Iris pigment epithelial cell (primary cell): ENCODE measurements around the gene EIF1AD.

Experiments used
- DNase-seq: peaks from one replicate; pipeline ENCODE4 v3.0.0-alpha.2; 2011; ENCODE audit warnings: low read depth

The EIF1AD gene

DNA sequence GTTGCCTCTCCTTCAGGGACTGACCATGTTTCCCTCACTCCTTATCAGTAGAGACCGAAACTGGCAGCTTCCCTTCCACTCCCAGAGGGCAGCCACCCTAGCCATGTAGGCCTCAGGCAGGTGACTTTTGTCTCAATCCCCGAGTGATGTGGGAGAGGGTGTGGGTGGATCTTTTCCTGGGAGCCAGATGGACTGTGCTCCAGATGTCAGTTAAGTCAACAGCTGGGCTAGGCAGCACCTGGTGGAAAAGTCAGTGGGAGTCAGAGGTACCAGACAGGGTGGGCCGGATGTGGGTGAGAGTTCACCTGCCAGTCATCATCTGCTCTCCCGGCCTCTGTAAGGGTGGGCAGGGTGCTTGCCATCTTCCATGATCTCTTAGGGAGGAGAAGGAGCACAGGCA is 2.2 kb upstream of the EIF1AD start:
- no peak for DNase-seq

DNA sequence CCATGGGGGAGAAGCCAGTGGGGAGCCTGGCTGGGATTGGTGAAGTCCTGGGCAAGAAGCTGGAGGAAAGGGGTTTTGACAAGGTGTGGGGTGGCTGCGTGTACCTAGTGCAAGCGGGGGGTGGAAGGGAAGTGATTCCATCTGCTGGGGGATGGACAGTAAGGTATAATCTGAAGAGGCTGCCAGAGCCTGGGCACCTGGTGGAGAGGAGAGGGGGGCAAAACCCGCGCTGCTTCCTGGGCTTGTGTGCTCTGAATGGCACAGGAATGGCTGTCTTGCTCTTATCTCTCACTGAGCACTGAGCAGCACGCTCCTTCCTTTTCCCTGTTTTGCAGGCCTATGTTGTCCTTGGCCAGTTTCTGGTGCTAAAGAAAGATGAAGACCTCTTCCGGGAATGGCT is 1.3 kb upstream of the EIF1AD start:
- DNase-seq: no peak

DNA sequence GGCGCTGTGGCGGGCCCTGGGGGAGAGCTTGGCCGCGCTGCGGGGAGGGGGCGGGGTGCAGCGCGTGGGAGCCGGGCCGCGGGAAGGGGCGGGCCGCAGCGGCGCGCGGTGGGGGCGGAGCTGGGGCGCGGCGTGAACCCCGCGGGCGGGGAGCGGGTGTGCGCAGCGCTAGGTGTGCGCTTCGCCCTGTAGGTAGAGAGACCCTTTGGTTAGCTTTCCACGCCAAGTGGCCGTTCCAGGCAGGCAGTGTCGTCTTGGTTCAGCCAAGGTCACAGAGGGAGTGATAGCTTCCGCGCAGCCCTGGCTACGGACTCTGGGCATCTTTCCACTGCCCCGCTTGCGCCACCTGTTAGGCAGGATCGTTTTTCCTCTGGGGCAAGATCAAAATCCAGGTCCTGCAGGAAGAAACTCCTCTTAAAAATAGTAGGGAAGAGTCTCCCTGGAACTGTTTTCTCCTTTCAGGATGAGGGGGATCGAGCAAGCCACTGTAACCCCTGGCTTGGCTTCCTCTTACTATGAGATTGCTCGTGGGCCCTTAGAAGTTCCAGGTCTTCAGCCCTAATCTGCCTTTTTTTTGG is 780 bp upstream of the EIF1AD start:
- peak; percentile 48 for DNase-seq

DNA sequence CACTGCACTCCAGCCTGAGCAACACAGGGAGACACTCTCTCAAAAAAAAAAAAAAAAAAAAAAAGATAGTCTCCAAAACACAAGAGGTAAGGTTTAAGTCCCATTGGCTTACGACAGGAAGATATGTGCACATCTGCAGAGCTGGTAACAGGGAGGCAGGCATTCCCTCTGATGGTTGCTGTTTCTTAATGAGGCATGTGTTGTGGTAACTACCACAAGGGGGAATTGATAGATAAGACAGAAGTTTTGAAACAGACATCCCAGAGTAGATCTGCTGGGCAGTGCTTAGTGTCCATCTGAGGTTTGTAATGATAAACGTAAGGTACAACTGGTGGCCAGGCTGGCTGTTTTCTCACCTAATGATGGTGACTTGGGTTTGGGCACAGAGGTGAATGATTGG is 4.7 kb downstream of the EIF1AD start:
- DNase-seq: no peak

DNA sequence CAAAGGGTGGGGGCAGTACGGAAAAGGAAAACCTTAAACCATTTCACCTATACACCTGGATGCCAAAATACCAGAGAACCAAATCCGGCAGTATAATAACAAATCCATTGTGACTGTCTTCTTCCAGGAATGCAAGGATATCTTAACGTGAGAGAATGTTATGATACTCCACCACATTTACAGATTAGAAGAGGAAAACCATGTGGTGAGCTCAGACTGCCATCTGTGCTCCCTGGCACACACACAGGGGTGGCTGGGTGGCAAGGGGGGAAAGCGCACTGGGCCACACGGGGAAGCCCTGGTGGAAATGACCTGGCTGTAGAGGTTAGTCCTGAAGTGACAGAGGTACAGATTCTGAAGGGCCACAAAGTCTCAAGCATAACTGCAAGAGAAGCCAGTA is 9.9 kb downstream of the EIF1AD start:
- DNase-seq: no peak

DNA sequence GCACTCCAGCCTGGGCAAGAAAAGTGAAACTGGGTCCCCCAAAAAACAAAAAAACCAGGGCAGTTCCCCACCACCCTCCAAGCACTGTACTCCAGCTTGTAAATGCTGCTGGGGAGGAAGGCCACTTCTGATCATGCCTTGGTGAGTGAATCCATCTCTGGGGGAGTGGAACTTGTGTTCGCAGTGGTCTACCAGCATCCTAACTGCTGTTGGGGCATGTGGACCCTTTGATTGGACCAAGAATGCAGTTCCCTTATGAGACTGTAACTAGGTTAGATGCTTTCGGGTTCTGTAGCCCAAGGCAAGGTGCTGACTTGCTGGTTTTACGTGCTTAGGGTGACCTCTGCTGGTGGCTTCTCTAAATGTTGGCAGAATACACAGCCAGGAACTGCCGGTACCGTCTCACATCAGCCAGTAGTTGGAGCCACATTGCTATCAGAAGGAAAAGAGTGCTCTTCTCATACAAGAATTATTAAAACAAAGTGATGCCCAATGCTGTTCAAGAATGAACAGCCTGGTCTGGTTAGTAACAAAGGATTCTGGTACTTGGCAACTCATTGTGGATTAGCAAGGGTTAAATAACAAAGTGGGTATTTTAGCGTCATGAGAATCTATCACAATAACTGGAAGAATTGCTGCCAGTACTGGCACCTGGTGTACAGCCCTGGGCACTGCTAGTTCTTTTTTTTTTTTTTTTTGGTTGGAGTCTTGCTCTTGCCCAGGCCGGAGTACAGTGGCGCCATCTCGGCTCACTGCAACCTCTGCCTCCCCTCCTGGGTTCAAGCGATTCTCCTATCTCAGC is 13.0 kb downstream of the EIF1AD start:
- DNase-seq: peak; percentile 94

DNA sequence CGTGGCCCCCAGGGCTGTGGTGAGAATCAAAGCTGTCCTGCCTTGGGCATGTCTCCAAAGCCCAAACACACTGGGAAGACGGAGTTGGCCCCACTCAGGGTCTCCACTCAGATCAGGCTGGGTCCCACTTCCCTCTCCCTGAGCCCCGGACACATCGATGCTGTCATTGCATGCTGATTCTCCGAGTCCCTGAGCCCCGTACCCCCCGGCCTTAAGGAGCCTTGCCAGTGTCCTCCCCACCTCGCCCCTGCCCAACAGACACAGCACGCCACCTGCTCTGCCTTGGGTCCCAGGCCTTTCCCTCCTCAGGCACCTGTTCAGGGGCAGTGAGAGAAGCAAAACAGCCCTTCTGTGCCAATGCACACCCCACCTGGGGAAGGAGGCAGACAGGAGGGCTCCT is 14.6 kb downstream of the EIF1AD start:
- no peak for DNase-seq

DNA sequence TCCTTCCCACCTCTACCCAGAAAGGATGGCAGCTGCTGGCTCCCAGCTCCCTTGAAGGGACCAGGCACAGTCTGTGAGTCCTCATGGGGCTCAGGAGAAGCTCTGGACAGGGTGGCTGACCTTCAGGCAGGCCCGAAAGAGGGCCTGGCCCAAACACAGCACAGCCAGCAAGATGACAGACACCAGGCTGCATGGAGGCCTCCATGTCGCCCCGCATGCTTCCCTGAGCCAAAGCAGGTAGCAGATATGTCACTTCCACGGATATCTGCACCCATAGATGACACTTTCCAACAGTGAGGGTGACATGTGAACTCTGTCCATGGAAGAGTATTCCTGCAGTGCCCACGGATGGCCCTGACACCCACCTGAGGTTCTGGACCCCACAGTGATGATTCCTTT is 18.4 kb downstream of the EIF1AD start:
- no peak for DNase-seq

DNA sequence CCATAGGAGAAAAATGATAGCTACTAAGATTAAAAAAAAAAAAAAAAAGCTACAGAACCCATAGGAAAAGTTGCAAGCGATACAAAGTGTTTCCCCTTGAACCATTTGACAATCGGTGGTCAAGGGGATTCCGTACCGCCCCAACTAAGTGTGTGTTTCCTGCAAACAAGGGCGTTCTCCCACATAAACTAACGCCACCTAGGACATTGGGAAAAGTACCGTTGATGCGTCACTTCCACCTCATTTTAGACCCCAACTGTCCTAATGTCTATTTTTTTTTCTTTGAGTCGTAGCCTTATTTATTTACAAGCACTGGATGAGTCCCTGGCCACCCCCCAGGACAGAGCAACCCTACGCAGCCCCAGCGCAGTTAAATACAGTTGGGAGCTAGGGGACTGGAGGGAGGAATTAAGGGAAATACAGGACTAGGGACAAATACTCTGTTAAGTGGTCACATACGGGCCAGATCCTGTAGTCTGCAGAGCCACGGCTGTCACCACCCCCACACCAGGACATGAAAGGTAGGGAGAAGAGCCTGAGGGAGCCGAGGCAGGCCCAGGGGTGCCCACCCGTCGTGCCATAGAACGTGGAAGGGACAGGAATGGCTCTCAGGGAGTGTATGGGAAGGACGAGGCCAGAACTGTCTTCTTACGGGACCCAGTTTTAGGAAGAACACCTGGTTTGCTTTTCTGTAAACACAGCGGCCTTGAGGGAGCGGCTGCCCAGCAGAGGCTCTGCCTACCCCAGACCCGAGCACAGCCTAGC is 19.0 kb downstream of the EIF1AD start:
- DNase-seq: no peak

DNA sequence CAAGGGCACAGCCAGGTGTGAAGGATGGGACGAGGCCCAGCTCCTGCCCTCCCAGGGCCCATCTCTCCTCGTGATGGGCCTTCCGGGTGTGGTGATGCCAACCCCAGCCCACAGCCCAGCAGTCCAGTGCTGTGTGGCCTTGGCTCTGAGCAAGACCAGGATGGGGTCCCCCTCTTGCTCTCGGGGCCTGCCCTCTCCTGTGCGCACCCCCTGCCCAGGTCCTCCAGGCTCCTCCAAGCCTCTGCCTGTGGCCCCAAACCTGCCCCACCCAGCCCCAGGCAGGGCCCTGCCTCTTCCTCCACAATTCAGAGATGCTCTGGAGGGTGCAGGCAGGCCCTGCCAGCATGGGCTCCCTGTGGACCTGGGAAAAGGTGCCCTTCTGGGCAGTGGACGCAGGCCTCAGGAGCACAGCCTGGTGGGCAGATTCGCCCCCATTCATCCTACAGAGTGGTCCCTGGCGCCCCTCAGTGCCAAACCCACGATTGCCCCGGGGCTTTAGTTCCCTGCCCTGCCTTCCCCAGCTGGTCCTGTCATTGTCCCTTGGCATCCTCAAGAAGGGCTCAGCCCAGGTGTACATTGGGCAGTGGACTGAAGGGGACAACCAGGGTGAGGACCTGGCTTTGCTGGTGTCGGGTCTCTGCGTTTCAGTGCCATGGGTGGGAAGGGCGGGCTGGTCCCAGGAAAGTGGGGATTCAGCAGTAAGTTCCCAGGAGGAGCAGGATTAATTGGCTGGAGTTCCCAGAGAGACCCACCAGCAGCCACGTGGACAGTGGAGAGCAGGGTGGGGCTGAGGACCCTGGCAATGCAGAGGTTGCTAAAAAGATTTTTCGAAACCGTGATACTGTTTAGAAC is 19.8 kb downstream of the EIF1AD start:
- no peak for DNase-seq

DNA sequence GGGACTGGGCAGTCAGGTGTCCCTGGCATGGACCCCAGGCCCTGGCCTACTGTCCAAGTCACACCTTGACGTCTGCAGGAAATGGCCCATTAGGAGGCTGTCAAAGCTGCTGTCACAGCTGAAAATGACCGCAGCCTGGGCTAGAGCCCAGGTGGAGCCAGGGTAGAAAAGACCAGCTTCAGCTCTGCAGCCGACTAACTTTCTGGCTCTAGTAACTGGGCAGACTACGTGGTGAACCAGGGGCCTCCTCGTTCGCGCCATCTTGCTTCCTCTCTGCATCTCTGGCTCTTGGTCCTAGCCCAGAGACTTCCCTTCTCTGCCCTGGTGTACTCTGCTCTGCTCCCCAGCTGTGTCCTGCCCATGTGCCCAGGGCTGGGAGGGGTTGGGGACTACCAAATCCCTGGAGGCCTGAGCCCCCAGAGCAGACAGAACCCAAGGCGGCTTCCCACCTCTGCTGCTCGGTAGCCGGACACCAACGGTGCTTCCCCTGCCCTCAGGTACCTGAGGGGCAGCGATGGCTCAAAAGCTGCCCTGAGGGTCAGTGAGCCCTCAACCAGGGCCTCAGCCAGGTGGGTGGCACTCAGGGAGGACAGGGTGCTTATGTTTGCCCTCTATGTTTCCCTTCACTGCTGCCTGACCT is 20.7 kb downstream of the EIF1AD start:
- DNase-seq: no peak

DNA sequence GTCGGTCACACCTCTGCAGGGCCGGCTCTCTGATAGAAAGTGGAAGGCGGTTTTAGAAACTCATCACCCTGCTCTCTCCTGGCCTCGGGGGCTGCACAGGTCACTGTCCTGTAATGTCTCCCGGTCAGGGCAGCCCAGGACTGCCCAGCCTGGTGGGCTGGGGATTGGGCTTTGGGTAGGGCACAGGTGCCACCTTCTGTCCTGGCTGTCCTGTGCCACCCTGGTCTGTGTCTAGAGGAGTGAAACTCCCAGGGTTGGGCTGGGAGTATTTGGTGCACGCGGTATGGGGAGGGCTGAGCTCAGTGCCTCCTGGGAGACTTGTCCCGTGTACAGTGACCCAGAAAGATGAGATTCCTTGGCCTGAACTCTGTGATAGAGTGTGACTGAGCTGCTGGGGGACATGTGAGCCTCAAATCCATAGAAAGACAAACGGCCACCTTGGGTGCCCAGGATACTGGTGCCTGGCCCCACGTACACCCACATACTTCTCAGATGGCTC is 22.6 kb downstream of the EIF1AD start:
- DNase-seq: no peak

DNA sequence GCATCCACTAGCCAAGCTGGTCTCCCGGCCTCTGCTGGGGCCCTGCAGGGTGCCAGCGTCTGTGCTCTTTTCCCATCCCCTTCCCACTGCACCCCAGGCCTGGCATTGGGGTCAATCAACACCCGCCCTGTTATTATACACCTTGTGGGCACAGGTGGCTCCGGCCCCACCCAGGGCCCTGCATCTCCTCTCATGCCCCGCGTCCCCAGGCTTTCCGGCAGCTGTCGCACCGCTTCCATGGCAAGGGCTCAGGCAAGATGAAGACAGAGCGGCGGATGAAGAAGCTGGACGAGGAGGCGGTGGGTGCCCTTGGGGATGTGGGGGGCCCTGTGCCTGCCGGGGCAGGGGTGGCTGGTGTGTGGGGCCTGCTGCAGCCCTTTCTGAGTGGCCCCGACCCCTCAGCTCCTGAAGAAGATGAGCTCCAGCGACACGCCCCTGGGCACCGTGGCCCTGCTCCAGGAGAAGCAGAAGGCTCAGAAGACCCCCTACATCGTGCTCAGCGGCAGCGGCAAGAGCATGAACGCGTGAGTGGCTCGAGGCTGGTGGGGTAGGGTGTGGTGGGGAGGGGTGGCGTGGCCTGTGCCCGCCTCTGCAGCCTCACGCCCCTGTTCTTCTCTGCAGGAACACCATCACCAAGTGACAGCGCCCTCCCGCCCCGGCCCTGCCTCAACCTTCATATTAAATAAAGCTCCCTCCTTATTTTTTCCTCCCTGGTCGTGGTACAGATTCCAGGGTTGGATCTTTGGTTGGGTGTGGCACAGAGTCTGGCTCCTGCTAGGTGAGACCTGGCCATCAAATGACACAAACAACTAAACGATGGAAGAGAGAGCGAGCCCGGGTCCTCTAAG is 23.3 kb downstream of the EIF1AD start:
- no peak for DNase-seq

DNA sequence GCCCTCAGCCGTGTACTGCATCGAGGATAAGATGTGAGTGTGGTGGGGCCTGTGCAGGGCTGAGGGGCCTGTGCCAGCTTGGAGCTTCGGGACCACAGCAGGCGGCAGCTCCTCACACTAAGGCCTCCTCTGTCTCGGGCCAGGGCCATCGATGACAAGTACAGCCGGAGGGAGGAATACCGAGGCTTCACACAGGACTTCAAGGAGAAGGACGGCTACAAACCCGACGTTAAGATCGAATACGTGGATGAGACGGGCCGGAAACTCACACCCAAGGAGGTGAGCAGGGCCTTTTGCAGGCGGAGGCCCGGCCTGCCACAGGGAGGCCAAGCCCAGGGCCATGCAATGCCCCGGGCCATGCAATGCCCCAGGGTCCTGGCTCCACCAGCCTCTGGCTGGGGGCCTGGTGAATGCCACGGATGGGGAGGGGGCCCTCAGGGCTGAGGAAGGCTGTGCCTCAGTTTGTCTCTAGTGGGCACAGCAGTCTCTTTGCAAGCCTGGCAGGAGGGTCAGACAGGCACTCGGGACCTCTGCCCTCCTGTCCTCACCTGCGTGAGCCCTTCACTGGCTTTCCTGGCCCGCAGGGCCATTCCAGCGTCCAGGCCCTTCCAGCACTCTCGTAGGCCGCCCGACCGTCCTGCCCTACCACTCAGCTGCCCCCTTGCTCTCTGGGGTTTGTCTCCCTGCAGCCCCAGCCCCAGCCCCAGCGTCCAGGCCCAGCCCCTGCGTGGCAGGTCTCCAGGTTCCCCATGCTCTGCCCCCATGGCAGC is 24.2 kb downstream of the EIF1AD start:
- DNase-seq: no peak

DNA sequence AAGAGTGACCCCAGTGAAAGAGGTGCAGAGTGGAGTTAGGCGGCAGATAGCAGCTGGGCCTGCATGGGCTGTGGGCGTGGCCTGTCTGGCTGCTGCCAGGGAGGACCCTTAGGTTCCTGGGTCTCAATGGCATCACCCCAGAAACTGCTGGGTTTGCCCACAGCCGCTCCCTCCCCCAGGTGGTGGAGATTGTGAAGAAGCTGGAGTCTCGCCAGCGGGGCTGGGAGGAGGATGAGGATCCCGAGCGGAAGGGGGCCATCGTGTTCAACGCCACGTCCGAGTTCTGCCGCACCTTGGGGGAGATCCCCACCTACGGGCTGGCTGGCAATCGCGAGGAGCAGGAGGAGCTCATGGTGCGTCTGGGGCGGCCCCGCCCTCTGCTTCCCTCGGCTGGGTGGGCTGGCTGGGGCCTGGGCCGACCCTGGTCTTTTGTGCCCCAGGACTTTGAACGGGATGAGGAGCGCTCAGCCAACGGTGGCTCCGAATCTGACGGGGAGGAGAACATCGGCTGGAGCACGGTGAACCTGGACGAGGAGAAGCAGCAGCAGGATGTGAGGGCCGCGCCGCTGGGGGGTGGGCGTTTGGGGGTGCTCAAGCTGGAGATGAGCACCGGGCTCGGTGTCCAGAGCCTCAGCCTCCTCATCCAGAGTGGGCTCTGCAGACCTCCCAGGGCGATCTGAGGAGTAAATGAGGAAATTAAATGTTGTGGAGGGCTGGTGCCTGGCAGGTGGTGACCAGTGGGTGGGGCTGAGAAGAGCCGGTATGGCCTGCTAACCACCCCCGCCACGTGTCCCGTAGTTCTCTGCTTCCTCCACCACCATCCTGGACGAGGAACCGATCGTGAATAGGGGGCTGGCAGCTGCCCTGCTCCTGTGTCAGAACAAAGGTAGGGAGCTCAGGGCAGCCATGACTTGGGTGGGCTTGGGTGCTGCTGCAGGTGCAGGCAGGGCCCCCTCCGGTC is 25.5 kb downstream of the EIF1AD start:
- DNase-seq: no peak

DNA sequence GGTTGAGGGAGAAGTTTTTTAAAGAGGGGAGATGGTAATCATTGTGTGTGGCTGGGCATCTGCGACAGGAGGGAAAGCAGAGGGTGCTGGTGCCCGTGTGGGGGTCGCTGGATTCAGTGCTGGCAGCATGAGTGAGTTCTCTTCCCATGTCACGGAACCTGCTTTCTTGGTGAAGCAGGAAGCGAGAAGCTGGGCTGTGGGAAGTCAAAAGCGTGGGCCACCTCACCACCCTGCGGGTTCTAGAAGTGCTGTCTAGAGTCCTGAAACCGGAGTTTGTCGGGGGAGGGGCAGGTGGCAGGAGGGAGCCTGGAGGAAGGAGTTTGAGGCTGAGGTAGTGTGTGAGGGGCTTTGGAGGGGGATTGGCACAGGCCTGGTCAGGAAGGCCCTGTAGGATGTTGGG is 26.2 kb downstream of the EIF1AD start:
- DNase-seq: no peak

DNA sequence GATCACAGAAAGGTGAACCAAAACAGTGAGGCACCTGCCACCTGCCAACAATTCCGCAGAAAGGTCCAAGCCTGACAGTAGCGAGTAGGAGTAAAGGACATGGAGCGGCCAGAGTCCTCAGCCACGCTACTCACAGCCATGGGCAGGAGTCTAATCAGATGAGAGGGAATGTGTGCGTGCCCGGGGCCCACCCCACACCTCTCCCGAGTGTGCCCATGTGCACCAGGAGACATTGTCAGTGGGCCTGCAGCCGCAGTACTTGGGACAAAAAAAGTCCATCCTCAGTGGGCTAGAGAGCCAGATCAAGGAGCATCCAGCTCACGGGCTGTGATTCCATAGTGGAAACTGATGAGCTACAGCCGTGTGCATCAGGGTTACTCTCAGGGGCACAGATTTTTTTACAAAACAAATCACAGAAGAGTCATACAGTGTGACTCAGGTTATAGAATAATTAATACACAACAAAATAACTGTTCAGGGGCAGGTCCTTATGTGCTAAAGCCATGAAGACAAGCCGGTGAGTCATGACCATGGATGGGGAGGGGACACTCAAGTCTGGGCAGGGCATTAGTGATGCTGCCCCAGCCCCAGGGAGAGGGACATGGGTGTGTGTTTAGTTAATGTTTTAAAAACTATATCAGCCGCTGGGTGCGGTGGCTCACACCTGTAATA is 28.4 kb downstream of the EIF1AD start:
- peak; percentile 37 for DNase-seq

DNA sequence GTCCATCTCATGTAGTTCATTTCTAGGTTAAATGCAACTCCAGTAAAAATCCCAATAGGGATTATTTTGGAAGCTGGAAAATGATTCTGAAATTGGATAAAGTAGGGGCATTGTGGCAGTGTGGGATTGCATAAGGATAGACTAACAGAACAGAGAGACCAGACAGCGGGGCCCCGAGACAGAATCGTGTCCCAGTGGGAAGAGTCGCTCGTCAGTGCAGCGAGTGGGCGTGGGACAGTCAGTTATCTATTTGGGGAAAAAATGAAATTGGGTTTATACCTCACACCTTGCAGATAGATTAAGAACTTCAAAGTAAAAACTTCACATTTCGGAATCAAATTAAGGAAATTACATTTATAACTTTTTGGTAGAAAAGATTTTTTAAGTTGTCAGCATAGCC is 29.8 kb downstream of the EIF1AD start:
- DNase-seq: no peak
